K562 (cell line): ENCODE data around the gene CTBS. TPM values are rescaled to one million over a fixed set of nuclear protein-coding genes. Genes with fewer than 3 reads are reported as not detected.

ENCODE experiments used
- AFF4 ChIP-seq: sonication (generic); formaldehyde crosslinking; IDR thresholded peaks from 2 replicates; pipeline ENCODE4 v1.8.0; 2023; ENCODE audit warnings: mild to moderate bottlenecking, missing genetic modification reagents
- CHD4 ChIP-seq: fragments of 200-600 bp; sonication (generic); IDR thresholded peaks from 3 replicates; pipeline ENCODE4 v1.6.1; 2012; ENCODE audit warnings: low read depth, mild to moderate bottlenecking, mixed read lengths, low read length, inconsistent platforms; ENCODE audit not compliant: insufficient read depth, insufficient replicate concordance, poor library complexity, severe bottlenecking
- CTBP1 ChIP-seq: fragments of 450-650 bp; IDR thresholded peaks from 2 replicates; pipeline ENCODE4 v1.6.1; 2016; ENCODE audit warnings: borderline replicate concordance
- CTCFL ChIP-seq: IDR thresholded peaks from 2 replicates; pipeline ENCODE4 v1.6.1; 2011; ENCODE audit warnings: borderline replicate concordance, low read depth, mild to moderate bottlenecking, moderate library complexity, low read length; ENCODE audit not compliant: insufficient read depth, poor library complexity, severe bottlenecking
- ERF ChIP-seq: fragments of 450-650 bp; formaldehyde crosslinking; IDR thresholded peaks from 2 replicates; pipeline ENCODE4 v1.4.0; 2020; ENCODE audit warnings: mild to moderate bottlenecking, mixed read lengths
- HDAC3 ChIP-seq: fragments of 450-650 bp; IDR thresholded peaks from 2 replicates; pipeline ENCODE4 v1.6.1; 2018; ENCODE audit warnings: borderline replicate concordance, mild to moderate bottlenecking, moderate library complexity; ENCODE audit not compliant: partially characterized antibody
- L3MBTL2 ChIP-seq: fragments of 450-650 bp; IDR thresholded peaks from 2 replicates; pipeline ENCODE4 v1.6.1; 2016; ENCODE audit warnings: mild to moderate bottlenecking, moderate library complexity
- MAZ ChIP-seq, 2 experiments: fragments of 450-650 bp in 1 of 2; sonication (generic) in 1 of 2; formaldehyde crosslinking; IDR thresholded peaks in 1 of 2; conservative IDR thresholded peaks in 1 of 2; 2 replicates each; pipeline versions ENCODE4 v1.4.0 to v1.5.0; 2020; ENCODE audit warnings: mild to moderate bottlenecking in 1 of 2, missing genetic modification reagents in 1 of 2
- MNT ChIP-seq, 2 experiments: fragments of 450-650 bp; conservative IDR thresholded peaks; 2 replicates each; pipeline ENCODE4 v1.6.1; 2017; ENCODE audit warnings: mild to moderate bottlenecking in 2 of 2, moderate library complexity in 2 of 2
- NFXL1 ChIP-seq: fragments of 450-650 bp; formaldehyde crosslinking; IDR thresholded peaks from 2 replicates; pipeline ENCODE4 v1.4.0; 2021; ENCODE audit warnings: mild to moderate bottlenecking
- POLR2AphosphoS5 ChIP-seq: IDR thresholded peaks from 2 replicates; pipeline ENCODE4 v1.6.1; 2011; ENCODE audit warnings: mild to moderate bottlenecking, low read depth, low read length, moderate library complexity; ENCODE audit not compliant: control insufficient read depth, insufficient read depth
- SMARCE1 ChIP-seq: fragments of 450-650 bp; IDR thresholded peaks from 2 replicates; pipeline ENCODE4 v1.7.1; 2016; ENCODE audit warnings: mild to moderate bottlenecking
- ZBTB1 ChIP-seq: sonication (generic); formaldehyde crosslinking; IDR thresholded peaks from 2 replicates; pipeline ENCODE4 v1.8.1; 2023; ENCODE audit warnings: missing genetic modification reagents, low read depth, mild to moderate bottlenecking, borderline replicate concordance
- ZFPM2 ChIP-seq: fragments of 250-450 bp; sonication (Bioruptor Pico); IDR thresholded peaks from 2 replicates; pipeline ENCODE4 v1.5.1; 2022; ENCODE audit warnings: mild to moderate bottlenecking
- ZFX ChIP-seq: sonication (generic); formaldehyde crosslinking; IDR thresholded peaks from 2 replicates; pipeline ENCODE4 v1.8.0; 2022; ENCODE audit warnings: mild to moderate bottlenecking, missing genetic modification reagents, moderate library complexity
- polyA plus RNA-seq, 8 experiments: library from polyadenylated mRNA; depleted of rRNA in 4 of 8; stranded (reverse) in 5 of 8; unstranded in 3 of 8; fragments of >200 nt; fragmentation: Nextera tagmentation in 2 of 8; fragmentation: Illumina TruSeq in 1 of 8; extraction: Ambion mirVana in 2 of 8; extraction: Trizol in 1 of 8; gene quantifications; 2 replicates each; pipeline versions ENCODE4 v1.2.1 to v1.2.3, GENCODE V29; 2011 to 2014; ENCODE audit warnings: inconsistent platforms in 1 of 8, missing spikeins in 1 of 8
- total RNA-seq, 7 experiments: library from RNA; depleted of rRNA in 6 of 7; stranded (reverse); fragments of >200 nt in 6 of 7; fragmentation: Illumina TruSeq in 2 of 7; extraction: Trizol in 2 of 7; gene quantifications; 2 replicates each; pipeline versions ENCODE4 v1.2.1 to v1.2.3, GENCODE V29; 2011 to 2021; ENCODE audit warnings: low replicate concordance in 1 of 7
- TF ChIP-seq, protein P1 (sequence below): fragments of 450-650 bp; formaldehyde crosslinking; IDR thresholded peaks from 2 replicates; pipeline ENCODE4 v1.4.0; 2020; ENCODE audit warnings: mild to moderate bottlenecking, moderate library complexity

The CTBS gene
- total and polyA plus RNA-seq, 9 of the 15 experiments (the other 6 are each of a cell fraction or from before 2014, with no cell fraction given): 3.0 to 19.8 (median 9.9) TPM

GRCh38 chr1:84573967-84574842 lies at the start of gene CTBS (continued):
- TF ChIP-seq CTCFL (no peak), CTBP1 (peak; percentile 63; the same call in 1 of the 2 replicates), ZBTB1 (CRISPR knock-in tag) (peak; percentile 50; the same call in 1 of the 2 replicates), MAZ (CRISPR knock-in tag; conservative IDR thresholded peaks at IDR 0.05 in 1 of 2, IDR thresholded peaks at IDR 0.05 in 1 of 2) (peak; percentile 69 to 75; a peak in 2 of 4 replicates), AFF4 (CRISPR knock-in tag) (peak; percentile 78; the same call in 1 of the 2 replicates), HDAC3 (peak; percentile 96), ZFX (CRISPR knock-in tag) (peak; percentile 94), MNT (conservative IDR thresholded peaks at IDR 0.05) (peak in 1 of 2 experiments; percentile 46; a peak in 2 of 4 replicates), NFXL1 (CRISPR knock-in tag) (no peak), CHD4 (peak; percentile 20), ZFPM2 (CRISPR knock-in tag) (no peak), L3MBTL2 (peak; percentile 80), ERF (CRISPR knock-in tag) (0 out of 2 replicates have a peak, but pooled peaks have one; percentile 28), SMARCE1 (0 out of 2 replicates have a peak, but pooled peaks have one; percentile 20), POLR2AphosphoS5 (peak; percentile 92)
- TF ChIP-seq, protein P1, sequence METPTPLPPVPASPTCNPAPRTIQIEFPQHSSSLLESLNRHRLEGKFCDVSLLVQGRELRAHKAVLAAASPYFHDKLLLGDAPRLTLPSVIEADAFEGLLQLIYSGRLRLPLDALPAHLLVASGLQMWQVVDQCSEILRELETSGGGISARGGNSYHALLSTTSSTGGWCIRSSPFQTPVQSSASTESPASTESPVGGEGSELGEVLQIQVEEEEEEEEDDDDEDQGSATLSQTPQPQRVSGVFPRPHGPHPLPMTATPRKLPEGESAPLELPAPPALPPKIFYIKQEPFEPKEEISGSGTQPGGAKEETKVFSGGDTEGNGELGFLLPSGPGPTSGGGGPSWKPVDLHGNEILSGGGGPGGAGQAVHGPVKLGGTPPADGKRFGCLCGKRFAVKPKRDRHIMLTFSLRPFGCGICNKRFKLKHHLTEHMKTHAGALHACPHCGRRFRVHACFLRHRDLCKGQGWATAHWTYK (CRISPR knock-in tag): 0 out of 2 replicates have a peak, but pooled peaks have one; percentile 15
